ENCODE results near the gene MRRF.

MRRF gene

DNA sequence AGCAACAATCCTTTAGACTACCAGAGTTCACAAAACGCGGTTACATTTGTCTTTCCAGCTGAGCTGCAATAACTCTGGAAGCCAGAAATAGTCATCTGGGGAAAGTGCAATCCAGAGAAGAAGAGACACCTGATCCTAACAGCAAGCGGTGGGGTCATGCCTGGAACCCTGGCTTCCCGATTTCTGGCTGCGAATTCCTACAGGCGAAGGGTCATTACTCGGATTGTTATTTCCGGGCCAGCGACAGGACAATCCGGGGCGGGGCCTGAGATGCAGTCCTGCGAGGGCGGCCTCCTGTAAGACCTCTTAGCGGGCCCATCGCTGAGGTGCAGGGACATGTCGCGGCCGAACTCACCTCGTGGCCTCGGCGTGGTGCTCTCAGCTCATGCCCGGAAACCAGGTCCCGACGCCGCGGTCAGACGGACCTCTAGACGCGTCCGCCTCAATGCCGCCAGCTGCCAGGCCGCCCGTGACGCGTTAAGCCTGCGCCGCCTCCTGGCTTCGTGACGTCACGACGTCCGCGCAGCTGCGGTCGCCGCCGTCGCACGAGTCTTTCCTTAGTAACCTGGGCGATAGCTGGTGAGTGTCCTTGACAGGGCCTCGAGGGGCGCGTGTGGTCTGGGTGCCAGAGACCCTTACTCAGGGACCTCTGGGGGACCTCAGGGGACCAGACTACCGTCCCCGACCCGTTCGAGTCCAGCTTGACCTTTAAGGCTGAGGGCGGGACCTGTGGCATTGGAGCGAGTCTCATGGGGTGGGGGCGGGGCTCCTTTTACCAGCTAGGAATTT lies at the start of gene MRRF, which contains the start of gene RBM18:
Gene MRRF (plus strand): TSS at position 523 of the 789 bp plus-strand sequence. CDS start 6,010 bp downstream, outside the sequence.
Gene RBM18 (minus strand): TSS at position 481 of the 789 bp plus-strand sequence. CDS start 3,348 bp downstream, outside the sequence.
- peak; percentile 91 for DNase-seq (ENCODE audit: low spot score)

DNA sequence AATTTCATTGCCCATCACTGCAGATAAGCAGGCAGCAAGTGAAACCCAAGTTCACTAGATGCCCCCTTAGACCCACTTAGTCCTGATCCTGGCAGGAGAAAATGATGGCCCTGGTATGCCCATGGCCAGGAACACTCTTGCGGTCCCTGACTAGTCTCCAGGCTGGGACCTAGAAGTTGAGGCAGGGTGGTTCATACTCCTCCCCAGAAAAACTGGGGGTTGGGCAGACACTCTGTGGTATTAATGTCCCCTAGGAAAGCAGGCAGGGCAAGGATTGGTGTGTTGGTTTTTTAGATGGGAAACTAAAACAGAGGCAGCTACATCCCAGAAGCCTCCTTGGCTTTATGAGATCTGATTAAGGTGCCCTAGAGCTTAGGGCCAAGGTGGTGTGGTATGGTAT lies 49.0 kb upstream of the MRRF start:
- DNase-seq (ENCODE audit: low spot score) = no peak

- DNase-seq (ENCODE audit: low spot score) = no peak
These were observed 48.4 kb upstream of the MRRF start for GRCh38 chr9:122216138-122216797.

DNA sequence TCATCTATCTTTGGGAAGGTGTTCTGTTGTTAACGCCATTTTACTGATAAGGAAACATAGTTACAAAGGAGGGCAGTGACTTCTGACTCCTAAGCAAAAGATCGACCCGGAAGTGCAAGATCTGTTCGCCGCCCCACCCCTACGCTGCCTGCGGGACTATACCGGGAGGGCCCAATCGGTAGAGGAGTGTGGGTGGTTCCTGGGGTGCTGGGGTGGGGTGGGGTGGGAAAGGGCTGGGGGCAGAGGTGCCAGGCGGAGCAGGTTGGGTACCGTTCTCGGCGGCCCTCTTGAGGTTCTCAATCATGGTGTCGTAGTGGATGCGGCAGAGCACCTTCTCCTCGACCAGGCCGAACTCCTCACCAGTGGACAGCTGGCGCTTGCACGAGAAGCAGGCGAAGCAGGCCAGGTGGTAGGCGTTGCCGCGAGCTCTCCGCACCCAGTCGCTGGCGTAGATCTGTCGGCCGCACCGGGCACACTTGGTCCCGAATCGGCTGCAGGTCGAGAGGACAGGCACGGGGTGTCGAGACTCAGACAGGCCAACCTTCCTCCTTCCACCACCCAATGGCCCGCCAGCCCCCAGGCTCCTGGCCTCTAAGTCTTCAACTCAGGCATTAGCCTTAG lies 47.8 kb upstream of the MRRF start:
- DNase-seq (ENCODE audit: low spot score) = no peak

DNA sequence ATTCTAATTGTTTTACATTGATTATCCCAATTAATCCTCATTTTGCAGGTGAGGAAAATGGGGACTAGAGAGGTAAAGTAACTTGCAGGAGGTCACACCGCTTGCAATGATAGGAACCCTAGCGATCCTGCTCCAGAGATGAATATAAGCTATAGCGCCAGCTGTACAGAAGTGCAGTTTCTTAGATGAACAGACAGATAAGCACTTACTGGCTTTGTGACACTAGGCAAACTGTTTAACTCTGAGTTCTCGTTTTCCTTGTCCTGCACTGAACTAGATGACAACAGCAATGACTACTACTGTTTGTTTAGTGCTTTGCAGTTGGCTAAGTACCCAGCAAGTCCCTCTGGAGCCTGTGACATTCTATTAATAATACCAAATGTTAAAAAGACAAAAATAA lies 47.0 kb upstream of the MRRF start:
- DNase-seq (ENCODE audit: low spot score) = no peak

DNA sequence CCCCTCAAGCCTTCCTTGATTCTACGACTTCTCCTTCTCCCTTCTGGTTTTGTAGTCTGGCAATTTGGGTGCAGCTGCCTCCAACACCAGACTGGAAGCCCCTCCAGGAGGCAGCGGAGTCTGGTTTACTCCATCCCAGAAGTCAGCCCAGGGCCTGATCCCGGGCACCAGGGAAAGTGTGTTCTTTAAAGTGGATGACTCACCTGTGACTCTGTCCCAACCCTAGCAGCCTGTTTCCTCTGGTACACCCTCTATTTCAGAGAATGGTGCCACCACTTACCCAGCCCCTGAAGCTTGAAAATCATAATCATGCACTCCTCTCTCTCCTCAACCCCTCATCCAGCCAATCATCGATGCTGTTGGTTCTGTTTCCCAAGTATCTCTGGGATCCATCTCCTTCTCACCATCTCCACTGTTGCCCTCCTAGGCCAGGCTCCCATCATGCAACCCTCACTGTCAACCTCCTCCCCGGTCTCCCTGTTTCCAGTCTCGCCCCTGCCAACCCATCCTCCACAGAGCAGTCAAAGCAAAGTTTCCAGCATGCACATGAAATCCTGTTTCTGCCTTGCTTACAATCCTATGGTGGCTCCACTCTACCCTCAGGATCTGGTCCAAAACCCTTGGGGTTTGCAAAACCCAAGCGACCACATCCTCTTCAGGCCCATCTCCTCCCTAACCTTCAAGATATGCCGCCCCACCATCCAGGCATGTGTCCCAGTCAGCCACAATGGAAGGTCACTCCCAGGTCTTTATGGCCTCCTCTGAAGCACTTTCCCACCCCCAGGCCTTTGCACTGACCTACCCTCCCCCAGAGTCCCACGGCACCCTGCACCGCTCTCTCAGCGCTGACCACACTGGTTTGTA lies 46.4 kb upstream of the MRRF start:
- no peak for DNase-seq (ENCODE audit: low spot score)

DNA sequence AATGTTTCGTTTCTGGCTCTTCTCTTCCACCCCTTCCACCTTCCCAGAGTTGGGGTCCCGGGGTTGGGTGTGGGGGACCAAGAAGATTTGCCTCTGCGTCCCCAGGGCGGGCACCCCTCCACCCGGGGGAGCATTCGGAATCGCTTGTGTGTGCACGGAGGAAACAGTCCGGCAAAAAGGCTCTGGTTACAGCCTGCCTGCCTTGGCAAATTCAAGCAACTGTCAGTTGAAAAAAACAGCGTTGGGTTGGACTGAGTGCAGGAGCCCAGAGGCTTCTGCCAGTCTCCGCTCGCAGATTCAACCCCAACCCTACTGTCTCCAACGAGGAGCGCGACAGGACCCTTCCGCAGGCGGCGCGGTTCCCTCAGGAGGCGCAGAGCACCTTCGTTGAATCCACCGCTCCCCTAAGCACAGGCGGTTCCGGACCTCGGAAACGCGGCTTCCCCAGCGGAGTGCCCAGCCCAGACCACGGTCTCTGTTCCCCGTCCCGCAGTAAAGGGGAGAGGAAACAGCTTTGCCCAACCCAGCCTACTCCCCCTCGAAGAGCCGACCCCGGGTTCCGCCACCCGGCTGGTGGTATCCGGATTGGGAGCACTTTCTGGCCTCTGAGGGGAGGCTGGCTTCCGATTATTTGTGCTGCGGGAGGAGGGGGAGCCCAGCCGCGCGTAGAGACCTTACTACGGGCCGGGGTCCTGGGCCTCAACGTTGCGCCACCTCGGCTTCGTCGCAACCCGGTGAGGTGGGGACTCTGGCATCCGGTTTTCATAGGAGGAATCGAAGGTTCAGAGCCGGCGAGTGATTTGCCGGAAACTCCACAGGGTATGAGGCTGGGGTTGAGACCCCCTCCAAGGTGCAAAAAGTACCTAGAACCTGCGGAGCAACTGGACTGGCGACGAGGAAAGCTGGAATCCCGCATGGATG lies 45.5 kb upstream of the MRRF start:
- no peak for DNase-seq (ENCODE audit: low spot score)

DNA sequence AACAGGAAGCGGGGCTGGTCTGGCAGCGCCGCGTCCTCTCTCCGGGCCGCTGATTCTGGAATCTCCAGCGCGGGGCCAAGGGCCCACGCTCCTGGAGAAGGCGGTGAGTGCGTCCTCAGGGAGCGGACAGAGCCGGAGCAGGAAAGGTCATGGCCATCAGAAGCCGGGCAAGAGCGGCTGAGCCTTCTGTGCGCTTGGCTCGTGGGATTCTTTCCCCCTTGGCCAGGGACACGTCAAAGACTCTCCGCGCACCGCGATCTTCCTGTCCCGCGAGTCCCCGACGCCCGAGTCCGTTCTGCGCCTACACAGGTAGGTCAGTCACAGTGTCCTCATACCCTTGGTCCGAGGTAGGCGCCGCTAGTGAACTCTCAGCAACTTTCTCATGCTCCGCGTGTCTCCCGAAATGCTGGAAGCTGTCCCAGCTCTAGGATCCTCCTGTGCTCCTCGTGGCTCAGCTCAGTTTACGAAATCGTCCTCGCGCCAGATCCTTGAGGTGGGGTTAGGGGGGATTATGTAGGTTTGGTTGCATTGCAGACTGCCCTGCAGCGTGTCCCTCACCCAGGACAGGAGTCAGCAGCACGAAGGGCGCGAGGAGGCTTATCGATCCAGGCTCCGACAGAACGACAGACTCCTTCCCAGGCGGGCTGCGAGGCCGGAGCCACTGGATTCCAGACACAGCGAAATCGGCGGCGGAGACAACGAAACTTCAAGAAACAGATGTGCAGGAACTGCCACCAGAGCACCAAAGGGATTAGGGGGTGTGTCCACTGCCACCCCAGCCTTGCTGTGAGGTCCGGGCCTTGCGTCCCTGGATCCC lies 44.6 kb upstream of the MRRF start:
- no peak for DNase-seq (ENCODE audit: low spot score)

DNA sequence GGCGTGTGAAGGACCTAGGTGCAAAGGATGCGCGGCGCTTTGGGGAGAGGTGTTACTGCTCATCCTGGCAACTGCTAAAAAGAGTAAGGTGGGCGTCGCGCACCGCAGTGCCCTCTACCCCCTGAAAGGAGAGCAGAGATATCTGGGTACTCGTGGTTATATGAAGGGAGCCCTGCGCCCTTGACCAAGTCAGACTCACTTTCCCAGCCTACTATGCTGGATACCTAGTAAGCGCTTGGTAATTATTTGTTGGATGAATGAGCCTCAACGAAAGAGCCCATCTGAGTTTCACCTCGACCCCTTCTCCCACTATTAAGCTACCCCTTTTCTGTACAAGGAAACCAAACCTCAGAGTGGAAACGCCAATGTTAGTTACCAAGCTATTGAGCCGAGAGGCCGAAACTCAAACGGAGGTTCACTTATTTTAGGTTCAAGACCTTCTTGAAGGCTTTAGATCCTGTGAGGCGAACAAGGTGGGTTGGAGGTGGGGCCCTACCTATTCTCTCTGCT lies 44.0 kb upstream of the MRRF start:
- no peak for DNase-seq (ENCODE audit: low spot score)

DNA sequence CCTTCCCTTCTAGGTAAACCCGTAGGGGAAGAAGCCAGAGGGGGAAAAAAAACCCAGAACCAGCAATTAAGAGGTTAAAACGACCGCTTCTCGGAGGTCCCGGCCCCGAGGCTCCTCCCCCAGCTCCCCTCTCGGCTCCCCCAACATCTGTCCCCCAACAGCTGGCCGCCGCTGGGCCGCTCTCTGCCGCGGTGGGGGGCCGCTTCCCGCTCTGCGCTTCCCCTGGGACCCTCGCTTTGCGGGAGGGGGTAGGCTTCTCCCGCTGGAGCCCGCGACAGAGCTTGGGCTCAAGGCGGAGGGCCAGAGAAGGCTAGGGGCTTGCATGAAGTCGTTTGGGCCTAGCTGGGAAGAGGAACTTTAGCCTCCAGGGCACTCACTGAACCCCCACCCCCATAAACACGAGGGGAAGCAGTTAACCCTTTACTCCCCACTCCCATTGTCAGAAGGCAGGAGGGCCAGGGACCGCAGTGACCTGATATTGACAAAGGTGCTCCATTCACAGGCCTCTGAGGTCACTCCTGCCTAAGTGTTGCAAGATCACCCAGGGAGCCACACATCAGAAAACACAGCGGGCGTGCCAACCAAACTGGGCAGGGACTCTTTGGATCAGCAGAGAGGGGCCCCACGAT lies 43.4 kb upstream of the MRRF start:
- DNase-seq (ENCODE audit: low spot score) = no peak

- no peak for DNase-seq (ENCODE audit: low spot score)
These were observed 41.9 kb upstream of the MRRF start for GRCh38 chr9:122222791-122223190.

GRCh38 chr9:122223435-122223834 lies 41.2 kb upstream of the MRRF start:
- DNase-seq (ENCODE audit: low spot score) = no peak

DNA sequence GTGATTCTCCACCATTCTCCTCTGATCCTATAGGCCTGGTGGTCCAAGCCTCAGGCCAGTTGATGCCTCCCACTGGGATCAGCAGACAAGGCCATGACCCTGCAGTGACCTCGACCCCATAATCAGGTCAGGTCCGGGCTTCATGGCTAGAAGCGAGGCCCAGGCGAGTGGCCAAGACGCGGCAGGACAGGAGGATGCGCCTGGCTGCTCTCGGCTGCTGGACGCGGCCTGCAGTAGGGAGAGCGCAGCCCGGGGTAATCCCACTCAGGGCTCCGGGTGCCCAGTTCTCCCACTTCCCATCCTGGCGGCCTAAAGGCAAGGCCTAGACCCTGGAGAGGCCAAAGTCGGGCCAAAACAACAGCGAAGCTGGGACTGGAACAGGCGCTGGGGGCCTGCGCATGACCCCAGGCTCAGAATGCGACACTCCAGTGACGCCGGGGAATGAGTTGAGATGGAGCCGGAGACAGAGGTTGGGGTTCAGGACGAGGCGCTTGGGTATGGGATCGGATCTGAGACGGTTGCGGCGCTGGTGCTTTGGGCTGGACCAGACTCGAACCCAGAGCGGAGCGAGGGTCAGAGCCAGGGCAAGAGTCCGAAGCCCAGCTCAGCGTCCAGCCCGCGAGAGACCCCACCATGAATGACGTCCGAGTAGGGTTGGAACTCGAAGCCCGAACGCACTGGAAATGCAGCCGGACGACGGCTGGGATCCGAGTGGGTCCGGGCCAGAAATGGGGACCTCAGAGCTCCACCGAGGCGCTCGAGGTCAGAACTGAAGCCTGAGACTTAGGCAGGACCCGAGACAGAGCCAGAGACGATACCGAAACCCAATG lies 39.2 kb upstream of the MRRF start:
- DNase-seq (ENCODE audit: low spot score) = no peak

DNA sequence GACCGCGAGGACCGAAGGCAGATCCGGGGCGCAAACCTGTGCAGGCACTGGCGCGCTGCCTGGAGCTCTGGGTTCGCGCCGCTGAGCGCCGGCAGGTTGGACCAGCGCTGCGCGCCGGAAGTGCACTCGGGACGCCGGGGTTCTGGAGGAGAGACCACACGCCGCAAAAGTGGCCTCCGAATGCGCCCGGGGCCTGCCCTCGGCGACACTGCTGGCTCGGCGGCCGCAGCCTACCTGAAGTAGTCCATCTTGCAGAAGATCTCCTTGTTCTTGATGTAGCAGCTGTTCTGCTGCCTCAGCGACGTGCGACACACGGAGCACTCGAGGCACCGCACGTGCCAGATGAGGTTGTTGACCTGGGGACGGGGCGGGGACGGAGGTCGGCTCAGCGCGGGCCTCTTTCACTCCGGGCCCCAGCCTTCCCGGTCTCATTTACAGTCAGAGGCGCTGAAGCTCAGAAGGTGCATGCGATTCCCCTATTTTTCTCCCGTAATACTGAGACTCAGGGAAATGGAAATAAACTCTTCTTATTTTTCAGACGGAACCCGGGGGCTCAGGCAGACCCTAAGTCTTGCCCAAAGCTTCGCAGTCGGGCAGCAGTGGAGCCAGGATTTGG lies 38.4 kb upstream of the MRRF start:
- no peak for DNase-seq (ENCODE audit: low spot score)

GRCh38 chr9:122226758-122227574 lies 37.7 kb upstream of the MRRF start:
- no peak for DNase-seq (ENCODE audit: low spot score)

- DNase-seq (ENCODE audit: low spot score) = peak; percentile 24
These were observed 37.1 kb upstream of the MRRF start for GRCh38 chr9:122227575-122227900.

GRCh38 chr9:122228191-122228567 lies 36.5 kb upstream of the MRRF start:
- DNase-seq (ENCODE audit: low spot score) = no peak
